CD4-positive, CD25-positive, alpha-beta regulatory T cell (primary cell): ENCODE data around the gene TNPO3. TPM values are rescaled to one million over a fixed set of nuclear protein-coding genes. Genes with fewer than 3 reads are reported as not detected.

ENCODE experiments used
- ATAC-seq, 2 donors: fragments of 150-1000 bp; cut with Tn5 transposase; one replicate each; pipeline ENCODE4 v1.10.0; 2021; ENCODE audit warnings: low read depth in 2 of 2, moderate number of reproducible peaks in 2 of 2, moderate library complexity in 1 of 2
- DNase-seq, 3 donors: peaks; one replicate each; pipeline versions ENCODE4 v3.0.0 to v3.0.0-alpha.2; 2012 to 2022; ENCODE audit warnings: mixed read lengths in 1 of 3
- H3K27ac ChIP-seq: one replicate; pipeline ENCODE4 v1.7.0; 2013; ENCODE audit warnings: mild to moderate bottlenecking, low read length; ENCODE audit not compliant: insufficient read depth, poor library complexity, severe bottlenecking
- H3K27me3 ChIP-seq: one replicate; pipeline ENCODE4 v1.7.0; 2013; ENCODE audit warnings: low read length; ENCODE audit not compliant: control insufficient read depth, insufficient read depth
- H3K36me3 ChIP-seq: one replicate; pipeline ENCODE4 v1.7.0; 2013; ENCODE audit warnings: mild to moderate bottlenecking, low read length, moderate library complexity; ENCODE audit not compliant: control insufficient read depth, insufficient read depth
- H3K4me1 ChIP-seq: 2 replicates; pipeline ENCODE4 v1.7.0; 2013; ENCODE audit warnings: mild to moderate bottlenecking, low read length; ENCODE audit not compliant: insufficient read depth, control insufficient read depth, poor library complexity, severe bottlenecking
- H3K4me3 ChIP-seq: one replicate; pipeline ENCODE4 v1.7.0; 2013; ENCODE audit warnings: low read depth, mild to moderate bottlenecking, low read length, moderate library complexity
- H3K9me3 ChIP-seq, 2 experiments: 1 replicate in 1 of 2; 2 replicates in 1 of 2; pipeline ENCODE4 v1.7.0; 2013; ENCODE audit warnings: low read length in 2 of 2, mild to moderate bottlenecking in 1 of 2, moderate library complexity in 1 of 2; ENCODE audit not compliant: control insufficient read depth in 2 of 2
- H3K27ac Mint-ChIP-seq, 3 donors: one replicate each; pipeline ENCODE4 v1.8.0; 2020 to 2022; ENCODE audit warnings: mild to moderate bottlenecking in 3 of 3, mixed read lengths in 3 of 3, moderate library complexity in 2 of 3
- H3K27me3 Mint-ChIP-seq: one replicate; pipeline ENCODE4 v1.8.0; 2022; ENCODE audit warnings: mild to moderate bottlenecking, mixed read lengths
- H3K36me3 Mint-ChIP-seq: one replicate; pipeline ENCODE4 v1.8.0; 2020; ENCODE audit warnings: mixed read lengths
- H3K4me1 Mint-ChIP-seq, 4 donors: one replicate each; pipeline ENCODE4 v1.8.0; 2020 to 2022; ENCODE audit warnings: mixed read lengths in 4 of 4, mild to moderate bottlenecking in 1 of 4
- H3K4me3 Mint-ChIP-seq, 4 donors: one replicate each; pipeline ENCODE4 v1.8.0; 2020 to 2022; ENCODE audit warnings: mild to moderate bottlenecking in 4 of 4, mixed read lengths in 4 of 4, moderate library complexity in 3 of 4
- H3K9me3 Mint-ChIP-seq, 7 donors: one replicate each; pipeline ENCODE4 v1.8.0; 2020 to 2022; ENCODE audit warnings: mixed read lengths in 7 of 7, mild to moderate bottlenecking in 3 of 7, moderate library complexity in 2 of 7
- polyA plus RNA-seq, 4 donors: library from polyadenylated mRNA; unstranded; fragments of 300-500 nt; fragmentation: Illumina TruSeq; gene quantifications; one replicate each; pipeline ENCODE4 v1.2.3, GENCODE V29; 2021
- total RNA-seq: library from RNA; stranded (reverse); gene quantifications from one replicate; pipeline ENCODE4 v1.2.3, GENCODE V29; 2022

Gene TNPO3
- total and polyA plus RNA-seq, 5 donors from 2014 or later = 31.6 to 48.8 (median 36.2) TPM

DNA sequence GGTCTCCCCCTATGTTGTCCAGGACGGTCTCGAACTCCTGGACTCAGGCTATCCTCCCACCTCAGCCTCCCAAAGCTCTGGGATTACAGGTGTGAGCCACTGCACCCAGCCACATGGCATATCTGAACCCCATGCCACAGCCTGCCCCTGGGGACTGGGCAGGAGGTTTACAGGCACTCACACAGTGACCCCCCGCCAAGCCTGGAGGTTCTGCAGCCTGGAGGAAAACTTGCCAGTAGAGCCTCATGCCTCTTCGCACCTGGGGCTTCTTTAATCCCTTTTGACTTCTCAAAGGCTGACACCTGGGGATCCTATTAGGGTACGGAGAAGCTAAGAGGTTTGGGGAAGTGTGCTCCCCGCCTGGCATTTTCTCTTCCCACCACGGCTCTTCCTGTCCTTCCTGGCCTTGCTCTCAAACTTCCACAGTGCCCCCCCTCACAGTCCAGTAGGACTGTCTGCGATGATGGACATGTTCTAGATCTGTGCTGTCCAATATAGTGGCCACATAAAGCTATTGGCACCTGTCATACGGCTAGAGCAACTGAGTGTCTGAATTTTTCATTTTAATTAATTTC is 133.0 kb downstream of the TNPO3 start:
- DNase-seq (no peak), ATAC-seq (no peak)
- no peaks in the 10 kb centered on the region for H3K36me3 Mint-ChIP-seq
- H3K4me3 ChIP-seq = no peak overlapping the region
- H3K4me1 Mint-ChIP-seq = no peaks in the 10 kb centered on the region
- peaks cover 6% of the 10 kb centered on the region for H3K27me3 ChIP-seq
- H3K9me3 Mint-ChIP-seq = peaks cover 0 to 2% (median 0%) of the 10 kb centered on the region in 7 donors
- H3K4me3 Mint-ChIP-seq = no peak overlapping the region
- no peaks in the 10 kb centered on the region for H3K9me3 ChIP-seq
- H3K4me1 ChIP-seq = no peaks in the 10 kb centered on the region
- no peak overlapping the region for H3K27ac Mint-ChIP-seq
- peaks cover 53% of the 10 kb centered on the region for H3K27me3 Mint-ChIP-seq
- no peak overlapping the region for H3K27ac ChIP-seq
- H3K36me3 ChIP-seq = no peaks in the 10 kb centered on the region

DNA sequence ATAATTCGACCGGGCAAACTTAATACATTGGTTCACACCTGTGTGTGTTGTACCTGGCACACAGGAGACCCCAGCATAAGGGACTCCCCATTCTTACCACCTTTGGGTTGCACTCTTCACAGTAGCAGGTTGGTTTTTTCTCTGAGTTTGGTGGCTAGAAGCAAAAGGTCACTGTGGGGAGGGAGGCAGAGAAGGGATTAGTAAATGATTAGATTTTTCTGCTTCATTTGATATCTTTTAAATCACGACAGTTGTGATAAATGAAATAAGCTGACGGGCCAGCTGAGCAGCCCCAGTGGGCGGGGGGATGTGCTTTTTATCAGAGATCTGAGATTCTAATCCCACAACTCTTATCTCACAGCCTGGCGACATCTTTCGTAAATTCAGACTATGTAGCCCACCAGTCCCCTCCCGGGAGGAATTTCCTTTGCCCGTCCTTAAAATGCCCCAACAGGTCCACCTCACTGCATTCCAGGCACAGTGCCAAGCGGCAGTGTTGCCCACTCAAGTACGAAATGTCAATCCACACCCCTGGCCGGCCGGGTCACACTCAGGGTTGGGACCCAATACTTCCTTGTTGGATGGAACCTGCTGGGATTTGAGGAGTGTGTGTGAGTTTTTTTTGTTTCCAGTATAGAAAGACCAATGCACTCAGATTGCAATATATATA is 133.9 kb downstream of the TNPO3 start:
- Histone ChIP-seq H3K4me1 (no peaks in the 10 kb centered on the region), H3K36me3 (no peaks in the 10 kb centered on the region), H3K27me3 (peaks cover 2% of the 10 kb centered on the region), H3K4me3 (no peak overlapping the region), H3K27ac (no peak overlapping the region), H3K9me3 (no peaks in the 10 kb centered on the region)
- Mint-ChIP-seq H3K36me3 (no peaks in the 10 kb centered on the region), H3K27ac (no peak overlapping the region), H3K9me3 (peaks cover 0 to 2% (median 0%) of the 10 kb centered on the region in 7 donors), H3K27me3 (peaks cover 55% of the 10 kb centered on the region), H3K4me3 (no peak overlapping the region), H3K4me1 (no peaks in the 10 kb centered on the region)
- DNase-seq (no peak), ATAC-seq (no peak)

DNA sequence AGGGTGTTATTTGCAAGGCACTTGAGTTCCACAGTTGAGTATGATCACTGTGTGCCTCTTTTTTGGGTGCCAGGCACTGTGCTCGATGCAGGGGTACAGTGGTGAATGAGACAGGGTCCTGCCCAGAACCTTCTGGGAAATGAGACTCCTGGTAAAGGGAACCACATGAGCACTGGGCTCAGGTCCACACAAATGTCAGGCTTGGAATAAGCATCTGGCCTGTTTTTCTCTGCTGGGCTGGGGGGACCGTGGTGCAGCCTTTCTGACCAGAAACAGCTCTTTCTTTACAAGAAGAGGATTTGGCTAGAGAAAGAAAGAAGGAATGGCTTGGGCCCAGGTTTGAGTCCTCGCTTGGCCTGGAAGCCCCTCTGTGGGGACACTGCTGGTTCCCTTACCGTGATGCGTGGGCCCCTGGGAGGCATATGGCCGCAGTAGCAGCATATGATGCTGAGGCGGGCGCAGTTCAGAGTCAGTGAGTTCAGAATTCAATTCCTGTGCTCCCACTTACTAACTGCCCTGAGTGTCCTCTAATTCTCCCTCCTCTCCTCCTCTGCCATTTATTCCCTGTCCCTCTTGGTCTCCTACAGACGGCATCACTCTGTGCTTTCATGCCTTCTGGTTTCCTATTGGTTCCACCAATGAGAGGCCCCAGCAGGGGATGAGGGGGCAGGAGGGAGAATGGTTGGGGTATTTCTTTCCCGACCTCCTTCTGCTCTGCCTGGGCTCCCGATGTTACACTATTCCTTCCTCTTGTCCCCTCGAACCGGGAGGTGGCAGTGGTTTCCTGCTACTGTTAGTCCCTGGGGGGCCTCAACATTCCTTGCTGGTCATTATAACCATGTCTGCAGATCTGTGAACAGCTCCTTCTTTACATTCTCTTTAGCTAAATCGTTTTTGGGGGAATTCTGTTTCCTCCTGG is 134.8 kb downstream of the TNPO3 start:
- no peaks in the 10 kb centered on the region for H3K9me3 ChIP-seq
- no peak overlapping the region for H3K4me3 ChIP-seq
- peaks cover 4% of the 10 kb centered on the region for H3K4me1 ChIP-seq
- DNase-seq (no peak), ATAC-seq (no peak)
- Mint-ChIP-seq H3K4me3 (no peak overlapping the region), H3K36me3 (no peaks in the 10 kb centered on the region), H3K27me3 (peaks cover 61% of the 10 kb centered on the region), H3K27ac (no peak overlapping the region), H3K9me3 (peaks cover 0 to 2% (median 0%) of the 10 kb centered on the region in 7 donors), H3K4me1 (peaks cover 3 to 5% (median 5%) of the 10 kb centered on the region in 4 donors)
- peaks cover 2% of the 10 kb centered on the region for H3K27me3 ChIP-seq
- H3K36me3 ChIP-seq = no peaks in the 10 kb centered on the region
- no peak overlapping the region for H3K27ac ChIP-seq

DNA sequence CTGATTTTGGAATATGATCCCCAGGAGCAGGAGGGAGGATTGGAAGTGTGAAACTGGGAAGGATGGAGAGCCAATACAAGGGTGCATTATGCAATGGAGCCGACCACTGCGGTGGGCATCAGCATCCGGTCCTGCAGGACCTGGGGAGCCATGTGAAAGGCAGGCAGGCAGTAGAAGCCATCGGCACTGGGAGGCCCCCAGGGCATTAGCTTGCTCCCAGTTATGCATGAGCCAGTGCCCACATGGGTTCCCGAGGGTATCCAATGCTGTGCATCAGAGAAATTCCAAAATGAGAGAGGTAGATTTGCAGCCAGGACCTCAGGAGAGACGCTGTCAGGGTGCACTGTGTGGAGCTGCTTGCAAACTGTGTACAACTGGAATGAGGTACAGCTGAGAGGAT is 135.7 kb downstream of the TNPO3 start:
- peaks cover 59% of the 10 kb centered on the region for H3K27me3 Mint-ChIP-seq
- Histone ChIP-seq H3K4me3 (no peak overlapping the region), H3K27me3 (no peaks in the 10 kb centered on the region), H3K4me1 (peaks cover 7% of the 10 kb centered on the region), H3K36me3 (no peaks in the 10 kb centered on the region), H3K9me3 (no peaks in the 10 kb centered on the region), H3K27ac (no peak overlapping the region)
- no peak overlapping the region for H3K27ac Mint-ChIP-seq
- no peak overlapping the region for H3K4me3 Mint-ChIP-seq
- peaks cover 0 to 2% (median 0%) of the 10 kb centered on the region in 7 donors for H3K9me3 Mint-ChIP-seq
- H3K4me1 Mint-ChIP-seq = peaks cover 3 to 11% (median 5%) of the 10 kb centered on the region in 4 donors
- DNase-seq (no peak), ATAC-seq (no peak)
- H3K36me3 Mint-ChIP-seq = no peaks in the 10 kb centered on the region

DNA sequence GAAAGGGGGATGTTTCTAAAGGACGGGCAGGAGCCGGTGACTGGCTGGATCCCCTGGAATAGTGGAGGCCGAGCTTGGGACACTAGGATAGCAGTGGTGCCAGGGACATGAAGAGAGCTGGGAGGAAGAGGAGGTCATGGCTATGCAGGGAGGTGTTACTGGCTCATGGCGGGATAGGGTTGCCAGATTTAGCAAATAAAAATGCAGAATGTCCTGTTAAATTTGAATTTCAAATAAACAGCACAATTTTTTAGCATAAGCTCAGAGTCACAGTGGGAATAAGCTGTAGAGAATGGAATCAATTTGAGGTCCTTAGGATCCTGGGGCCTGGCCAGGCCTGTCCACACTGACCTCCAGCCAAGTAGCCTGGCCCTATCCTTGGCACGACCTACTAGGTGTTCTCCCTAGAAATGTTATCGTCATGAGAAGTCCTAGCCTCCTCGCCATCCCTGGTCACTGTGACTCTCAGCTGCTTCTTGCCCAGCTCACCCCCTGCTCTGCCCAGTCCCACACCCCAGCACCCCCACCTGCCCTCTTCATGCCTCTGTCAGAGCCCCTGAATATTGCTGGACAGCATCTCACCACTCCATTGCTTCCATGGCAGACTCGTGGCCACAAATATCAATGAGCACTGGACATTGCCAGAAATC is 136.8 kb downstream of the TNPO3 start:
- no peak for DNase-seq
- H3K27me3 Mint-ChIP-seq = peaks cover 59% of the 10 kb centered on the region
- H3K27me3 ChIP-seq = no peaks in the 10 kb centered on the region

DNA sequence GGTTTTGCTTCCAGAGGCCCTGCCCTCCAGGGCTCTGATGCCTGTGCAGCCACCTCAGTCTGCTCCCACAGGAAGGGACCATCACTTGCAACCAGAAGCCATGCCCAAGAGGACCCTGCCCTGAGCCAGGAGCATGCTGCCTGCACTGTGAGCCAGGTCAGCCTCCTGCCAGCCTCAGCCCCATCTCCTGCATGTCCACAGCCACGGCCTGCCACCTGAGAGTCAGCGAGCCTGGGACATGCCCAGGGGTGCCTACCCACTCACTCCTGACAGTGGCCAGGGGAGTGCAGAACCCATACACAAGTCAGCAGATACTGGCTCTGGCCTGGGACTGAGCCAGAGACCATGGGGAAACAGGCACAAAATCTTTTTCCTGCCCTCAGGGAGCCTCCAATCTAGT is 137.8 kb downstream of the TNPO3 start:
- DNase-seq (no peak), ATAC-seq (no peak)
- H3K27ac ChIP-seq = no peak overlapping the region
- no peak overlapping the region for H3K27ac Mint-ChIP-seq
- no peak overlapping the region for H3K4me3 ChIP-seq
- H3K27me3 ChIP-seq = no peaks in the 10 kb centered on the region
- peaks cover 3 to 13% (median 5%) of the 10 kb centered on the region in 4 donors for H3K4me1 Mint-ChIP-seq
- no peak overlapping the region for H3K4me3 Mint-ChIP-seq
- no peaks in the 10 kb centered on the region for H3K36me3 Mint-ChIP-seq
- H3K4me1 ChIP-seq = peaks cover 7% of the 10 kb centered on the region
- no peaks in the 10 kb centered on the region for H3K9me3 ChIP-seq
- no peaks in the 10 kb centered on the region for H3K36me3 ChIP-seq
- peaks cover 0 to 2% (median 0%) of the 10 kb centered on the region in 7 donors for H3K9me3 Mint-ChIP-seq
- peaks cover 63% of the 10 kb centered on the region for H3K27me3 Mint-ChIP-seq

More for the DNA sequence above, 136.8 kb downstream of the TNPO3 start:
- no peak for ATAC-seq
- H3K36me3 ChIP-seq = no peaks in the 10 kb centered on the region
- H3K27ac Mint-ChIP-seq = no peak overlapping the region
- H3K4me3 ChIP-seq = no peak overlapping the region
- no peaks in the 10 kb centered on the region for H3K36me3 Mint-ChIP-seq
- H3K4me1 ChIP-seq = peaks cover 7% of the 10 kb centered on the region
- H3K9me3 Mint-ChIP-seq = peaks cover 0 to 2% (median 0%) of the 10 kb centered on the region in 7 donors
- no peaks in the 10 kb centered on the region for H3K9me3 ChIP-seq
- no peak overlapping the region for H3K27ac ChIP-seq
- peaks cover 3 to 13% (median 5%) of the 10 kb centered on the region in 4 donors for H3K4me1 Mint-ChIP-seq
- H3K4me3 Mint-ChIP-seq = no peak overlapping the region

DNA sequence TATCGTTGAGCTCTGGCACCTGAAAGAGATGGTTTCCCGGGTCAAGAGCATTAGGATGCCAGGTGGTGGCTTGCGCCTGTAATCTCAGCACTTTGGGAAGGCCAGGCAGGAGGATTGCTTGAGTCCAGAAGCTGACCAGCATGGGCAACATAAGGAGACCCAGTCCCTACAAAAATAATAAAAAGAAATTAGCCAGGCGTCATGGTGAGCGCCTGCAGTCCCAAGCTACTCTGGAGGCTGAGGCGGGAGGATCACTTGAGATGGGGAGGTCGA is 138.3 kb downstream of the TNPO3 start:
- no peak for ATAC-seq
- Mint-ChIP-seq H3K4me3 (peak overlapping the region in 1 of 4 donors; percentile 60), H3K36me3 (no peaks in the 10 kb centered on the region)

More for the DNA sequence above, 138.3 kb downstream of the TNPO3 start:
- Mint-ChIP-seq H3K9me3 (peaks cover 0 to 2% (median 0%) of the 10 kb centered on the region in 7 donors), H3K27ac (no peak overlapping the region), H3K4me1 (peaks cover 3 to 13% (median 5%) of the 10 kb centered on the region in 4 donors), H3K27me3 (peaks cover 63% of the 10 kb centered on the region)
- Histone ChIP-seq H3K9me3 (no peaks in the 10 kb centered on the region), H3K4me1 (peaks cover 7% of the 10 kb centered on the region), H3K36me3 (no peaks in the 10 kb centered on the region), H3K27ac (no peak overlapping the region), H3K27me3 (no peaks in the 10 kb centered on the region), H3K4me3 (no peak overlapping the region)
- DNase-seq = no peak
